ENCODE data around the gene CAMK2B.
"Not testable (repeated sequence)": the region's sequence is repeated elsewhere in the genome, so short reads cannot be mapped to it uniquely, and the experiment has no call there.

GRCh38 chr7:44171901-44172300, 153.5 kb downstream of the CAMK2B start:
- TF ChIP-seq CEBPB (IDR thresholded peaks at IDR 0.05); CTCF (IDR thresholded peaks at IDR 0.05); E2F6 (IDR thresholded peaks at IDR 0.05; ENCODE audit: borderline replicate concordance, low read depth): not testable (repeated sequence)
